NCI-H2081 (cell line): ENCODE data around the gene OGFOD2.
"Not testable (repeated sequence)": the region's sequence is repeated elsewhere in the genome, so short reads cannot be mapped to it uniquely, and the experiment has no call there.

Source experiments
- DNase-seq, 2 experiments: peaks; one replicate each; lab custom pipeline; 2025; lab: John Stamatoyannopoulos, UW

OGFOD2 gene

DNA sequence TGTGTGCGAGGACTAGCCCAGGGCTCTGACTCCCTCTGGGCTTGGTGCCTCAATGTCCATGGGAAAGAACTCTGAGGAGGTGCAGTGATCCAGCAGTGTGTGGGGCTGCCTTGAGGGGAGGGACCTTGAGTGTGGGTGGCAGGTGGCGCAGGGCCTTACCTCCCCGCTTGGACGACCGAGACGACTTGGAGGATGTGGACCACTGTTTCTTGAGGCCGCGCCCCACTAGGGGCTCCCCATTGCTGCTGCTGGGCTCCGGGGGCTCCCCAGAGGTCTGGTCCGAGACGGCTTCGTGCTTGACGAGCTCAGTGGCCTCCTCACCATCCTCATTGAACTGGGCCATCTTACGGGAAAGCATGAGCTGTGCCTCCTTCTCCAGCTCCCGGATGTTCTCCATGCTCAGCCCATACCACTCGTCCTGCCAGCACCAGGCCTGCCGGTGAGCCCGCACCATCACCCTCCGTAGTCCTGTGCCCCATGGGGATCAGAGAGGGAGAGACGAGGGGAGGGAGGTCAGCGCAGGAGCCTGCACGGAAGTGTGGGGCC lies 30.1 kb downstream of the OGFOD2 start:
- DNase-seq: no peak

DNA sequence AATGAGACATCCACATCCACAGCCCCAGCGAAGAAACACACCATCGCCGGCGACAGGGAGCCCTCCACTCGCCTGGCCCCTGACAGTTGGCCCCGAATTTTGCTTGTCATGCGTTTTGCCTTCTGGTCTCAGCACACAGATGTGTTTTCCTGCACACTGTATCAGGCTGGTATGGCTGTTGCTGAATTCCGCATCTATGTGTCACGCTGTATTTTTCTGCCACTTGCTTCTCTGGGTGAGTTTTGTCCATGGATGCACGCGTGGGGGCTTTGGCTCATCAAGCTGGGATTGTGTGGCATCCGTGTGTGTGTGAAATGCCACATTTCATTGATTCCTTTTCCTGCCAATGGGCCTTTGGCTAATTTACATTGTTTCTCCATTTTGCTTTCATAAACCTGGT lies 31.9 kb downstream of the OGFOD2 start:
- no peak for DNase-seq

DNA sequence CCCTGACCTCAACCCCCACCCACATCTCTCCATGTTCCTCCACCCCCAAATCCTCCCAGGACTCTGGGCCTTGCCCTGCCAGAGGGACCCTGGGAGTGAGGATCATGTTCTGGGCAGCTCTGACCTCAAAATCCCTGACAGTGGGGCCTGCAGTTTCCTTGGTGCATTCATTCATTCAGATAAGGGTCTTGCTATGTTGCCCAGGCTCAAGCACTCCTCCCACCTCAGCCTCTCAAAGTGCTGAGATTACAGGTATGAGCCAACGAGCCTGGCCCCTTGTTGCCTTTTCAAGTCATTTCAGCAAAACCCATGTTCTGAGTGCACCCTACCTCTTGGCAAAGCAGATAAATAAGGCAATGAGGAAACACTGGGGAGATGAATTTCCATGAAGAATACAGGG lies 35.1 kb downstream of the OGFOD2 start:
- no peak for DNase-seq

DNA sequence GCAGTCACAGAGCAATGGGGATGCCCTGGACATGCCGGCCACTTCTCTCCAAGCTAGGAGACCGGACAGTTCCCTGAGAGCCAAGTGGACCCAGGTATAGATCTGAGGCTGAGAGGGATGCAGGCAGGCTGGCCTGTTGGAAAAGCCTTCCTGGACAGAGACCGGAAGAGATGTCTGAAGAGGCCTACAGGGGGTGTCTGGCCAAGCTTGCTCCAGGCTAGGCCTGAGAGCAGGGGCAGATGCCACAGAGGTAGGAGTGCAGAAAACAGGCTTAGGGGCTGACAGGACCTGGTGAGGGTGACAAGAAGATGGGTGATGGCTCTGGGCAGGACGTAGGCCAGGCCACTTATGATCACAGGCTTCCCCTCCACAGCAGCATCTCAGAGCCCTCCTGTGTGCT lies 35.6 kb downstream of the OGFOD2 start:
- no peak for DNase-seq

DNA sequence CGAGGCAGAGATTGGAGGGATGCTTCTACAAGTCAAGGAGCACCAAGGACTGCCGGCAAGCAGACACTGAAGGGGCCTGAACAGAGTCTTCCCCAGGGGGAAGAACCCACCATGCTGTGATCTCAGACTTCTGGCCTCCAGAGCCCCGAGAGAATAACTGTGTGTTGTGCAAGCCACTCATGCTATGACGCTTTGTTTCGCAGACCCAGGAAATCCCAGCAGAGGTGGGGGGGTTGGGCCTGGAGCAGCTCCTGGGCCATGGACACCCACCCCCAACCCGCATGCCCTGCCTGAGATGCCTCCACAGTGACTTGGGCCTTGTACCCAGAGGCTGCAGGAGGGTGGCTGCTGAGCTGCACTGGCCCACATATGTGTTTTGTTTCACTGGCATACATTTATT lies 36.7 kb downstream of the OGFOD2 start:
- no peak for DNase-seq

DNA sequence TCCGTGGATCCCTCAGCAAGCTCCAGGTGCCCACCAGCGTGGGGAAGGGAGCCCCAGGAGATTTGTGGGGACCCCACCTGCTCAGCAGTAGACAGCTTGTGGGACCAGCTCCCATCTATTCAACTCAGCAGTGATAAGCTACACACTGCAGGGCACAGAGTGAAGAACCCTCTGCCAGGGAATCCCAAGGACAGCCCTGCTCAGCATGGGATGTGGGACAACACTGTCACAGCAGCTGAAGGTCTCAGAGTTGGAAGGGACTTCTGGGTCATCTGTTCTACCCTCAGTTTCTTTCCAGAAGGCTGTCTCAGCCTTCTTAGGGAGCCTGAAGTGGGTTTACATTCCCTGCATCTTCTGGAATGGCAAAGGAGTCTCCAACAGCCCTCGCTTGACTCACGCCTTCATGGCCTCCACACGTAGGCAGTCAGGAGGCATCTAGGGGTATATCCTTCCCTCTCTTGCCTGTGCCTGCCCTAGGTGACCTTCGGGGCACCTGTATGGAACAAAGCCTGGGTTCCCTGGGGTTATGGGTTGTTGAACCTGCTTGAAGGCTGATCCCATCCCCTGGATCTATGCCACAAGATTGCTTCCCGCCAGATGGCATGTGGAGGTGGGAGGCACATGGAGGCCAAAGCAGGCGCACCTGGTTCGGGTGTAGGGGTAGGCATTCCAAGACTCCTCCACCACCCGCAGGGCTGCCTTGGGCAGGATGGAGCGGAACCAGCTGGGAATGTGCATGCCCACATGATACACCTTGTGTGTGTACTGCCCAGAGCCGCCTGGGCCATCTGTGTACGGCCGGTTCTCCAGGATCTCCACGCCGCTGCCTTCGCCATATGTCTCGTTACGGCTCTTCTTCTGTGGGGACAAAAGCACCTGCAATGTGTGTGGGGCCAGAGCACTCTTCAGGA lies 38.4 kb downstream of the OGFOD2 start:
- no peak for DNase-seq

GRCh38 chr12:123014473-123014872 lies 39.4 kb downstream of the OGFOD2 start:
- not testable (repeated sequence) for DNase-seq

- no peak for DNase-seq
Observed at GRCh38 chr12:123017753-123018152, 42.7 kb downstream of the OGFOD2 start.

DNA sequence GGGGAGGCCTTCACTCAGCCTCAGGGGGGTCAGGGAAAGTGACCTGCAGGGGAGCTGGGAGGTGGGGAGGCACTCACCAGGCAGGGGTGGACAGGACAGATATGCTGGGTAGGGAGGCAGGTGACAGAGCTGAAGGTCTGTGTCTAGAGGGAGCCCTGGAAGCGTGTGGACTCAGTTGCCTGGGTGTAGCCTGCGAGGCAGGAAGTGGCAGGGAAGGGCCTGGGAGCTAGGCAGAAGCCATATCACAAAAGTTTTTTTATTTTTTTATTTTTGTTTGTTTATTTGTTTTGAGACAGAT lies 44.7 kb downstream of the OGFOD2 start:
- no peak for DNase-seq

GRCh38 chr12:123021688-123022604 lies 46.9 kb downstream of the OGFOD2 start:
- no peak for DNase-seq

- DNase-seq: no peak
Observed at GRCh38 chr12:123022846-123023245, 47.8 kb downstream of the OGFOD2 start.

- DNase-seq: no peak
Observed at GRCh38 chr12:123024819-123025391, 49.9 kb downstream of the OGFOD2 start.

DNA sequence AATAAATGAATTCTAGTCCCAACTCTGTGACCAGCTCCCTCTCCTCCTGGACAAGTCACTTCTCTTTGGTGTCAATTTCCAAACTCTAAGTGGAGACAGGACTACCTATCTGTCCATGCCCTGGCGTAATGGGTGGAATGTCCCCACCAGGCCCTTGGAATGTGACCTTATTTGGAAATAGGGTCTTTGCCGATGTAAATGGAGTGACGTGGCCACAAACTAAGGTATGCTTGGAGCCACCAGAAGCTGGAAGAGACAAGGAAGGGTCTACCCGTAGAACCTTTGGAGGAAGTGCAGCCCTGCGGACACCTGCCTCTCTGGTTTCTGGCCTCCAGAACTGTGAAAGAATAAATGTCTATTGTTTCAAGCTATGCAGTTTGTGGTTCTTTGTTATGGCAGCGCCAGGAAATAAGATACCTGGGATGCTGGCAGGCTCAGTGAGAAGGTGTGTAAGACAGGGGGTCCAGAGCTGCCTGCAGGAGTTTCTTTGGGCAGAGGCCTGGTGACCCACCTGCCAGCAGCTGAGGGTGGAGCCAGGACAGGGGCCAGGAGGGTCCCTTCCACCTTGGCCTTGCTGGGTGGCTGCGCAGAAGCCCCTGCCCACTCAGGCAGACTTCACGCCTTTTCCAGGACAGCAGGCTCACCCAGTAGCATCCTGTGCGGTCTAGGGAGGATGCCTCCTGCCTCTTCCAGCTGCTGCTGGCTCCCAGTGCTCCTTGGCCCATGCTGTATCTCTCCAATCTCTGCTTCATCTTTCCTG lies 51.2 kb downstream of the OGFOD2 start:
- DNase-seq: no peak

GRCh38 chr12:123027726-123028445 lies 52.8 kb downstream of the OGFOD2 start:
- no peak for DNase-seq

- no peak for DNase-seq
Observed at GRCh38 chr12:123028475-123028874, 53.4 kb downstream of the OGFOD2 start.

DNA sequence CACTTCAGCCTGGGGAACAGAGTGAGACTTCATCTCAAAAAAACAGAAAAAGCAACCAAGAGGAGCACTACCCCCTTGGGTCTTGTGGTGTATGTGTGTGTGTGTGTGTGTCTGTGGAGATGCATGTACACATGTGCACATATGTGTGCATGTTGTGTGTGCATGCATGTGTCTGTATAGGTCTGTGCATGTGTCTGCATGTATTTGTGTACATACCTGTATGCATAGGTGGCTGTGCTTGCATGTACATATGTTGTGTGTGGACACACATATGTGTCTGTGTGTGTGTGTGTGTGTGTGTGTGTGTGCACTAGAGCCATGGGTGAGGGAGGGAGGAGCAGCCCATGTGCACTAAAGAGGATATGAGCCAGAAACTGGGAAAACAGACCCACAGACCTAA lies 54.5 kb downstream of the OGFOD2 start:
- DNase-seq: no peak
